HEK293 (cell line): ENCODE data around the gene NMNAT2.

Source experiments
- BCL11A ChIP-seq: fragments of 450-650 bp; formaldehyde crosslinking; IDR thresholded peaks from 2 replicates; pipeline ENCODE4 v1.5.1; 2016; ENCODE audit warnings: low read depth, missing biosample characterization, missing genetic modification characterization
- TCF7L2 ChIP-seq: IDR thresholded peaks from 2 replicates; pipeline ENCODE4 v1.6.1; 2011; ENCODE audit warnings: low read depth, mild to moderate bottlenecking, inconsistent platforms, low read length, moderate library complexity, borderline replicate concordance
- YY1 ChIP-seq: fragments of 450-650 bp; formaldehyde crosslinking; IDR thresholded peaks from 2 replicates; pipeline ENCODE4 v1.5.1; 2018; ENCODE audit warnings: missing biosample characterization, missing genetic modification characterization
- ZFP41 ChIP-seq: fragments of 450-650 bp; formaldehyde crosslinking; IDR thresholded peaks from 2 replicates; pipeline ENCODE4 v1.5.1; 2016; ENCODE audit warnings: missing biosample characterization, missing genetic modification characterization, borderline replicate concordance
- ZNF175 ChIP-seq: fragments of 450-650 bp; formaldehyde crosslinking; IDR thresholded peaks from 2 replicates; pipeline ENCODE4 v1.5.1; 2016; ENCODE audit warnings: missing biosample characterization, missing genetic modification characterization
- ZNF274 ChIP-seq, 2 experiments: fragments of 200-500 bp in 1 of 2; fragments of 450-650 bp in 1 of 2; sonication (Bioruptor generic) in 1 of 2; formaldehyde crosslinking in 1 of 2; IDR thresholded peaks; 2 replicates each; pipeline versions ENCODE4 v1.5.1 to v1.6.1; 2014 to 2016; ENCODE audit warnings: borderline replicate concordance in 1 of 2, inconsistent platforms in 1 of 2, low read length in 1 of 2, missing biosample characterization in 1 of 2, missing genetic modification characterization in 1 of 2
- ZNF302 ChIP-seq: fragments of 450-650 bp; formaldehyde crosslinking; IDR thresholded peaks from 2 replicates; pipeline ENCODE4 v1.5.1; 2016; ENCODE audit warnings: missing biosample characterization, missing genetic modification characterization, low read depth
- ZNF48 ChIP-seq: fragments of 450-650 bp; formaldehyde crosslinking; IDR thresholded peaks from 2 replicates; pipeline ENCODE4 v1.5.1; 2016; ENCODE audit warnings: missing biosample characterization, missing genetic modification characterization
- ZNF549 ChIP-seq: fragments of 450-650 bp; IDR thresholded peaks from 2 replicates; pipeline ENCODE4 v1.5.1; 2018; ENCODE audit warnings: missing biosample characterization, missing genetic modification characterization, mild to moderate bottlenecking, inconsistent platforms, moderate library complexity
- ZNF707 ChIP-seq: fragments of 450-650 bp; formaldehyde crosslinking; IDR thresholded peaks from 2 replicates; pipeline ENCODE4 v1.5.1; 2016; ENCODE audit warnings: missing biosample characterization, missing genetic modification characterization
- TF ChIP-seq, protein P1 (sequence below): fragments of 450-650 bp; formaldehyde crosslinking; IDR thresholded peaks from 2 replicates; pipeline ENCODE4 v1.5.1; 2016; ENCODE audit warnings: missing biosample characterization, missing genetic modification characterization
- TF ChIP-seq, protein P2 (sequence below): fragments of 450-650 bp; formaldehyde crosslinking; IDR thresholded peaks from 2 replicates; pipeline ENCODE4 v1.5.1; 2017; ENCODE audit warnings: missing biosample characterization, missing genetic modification characterization

DNA sequence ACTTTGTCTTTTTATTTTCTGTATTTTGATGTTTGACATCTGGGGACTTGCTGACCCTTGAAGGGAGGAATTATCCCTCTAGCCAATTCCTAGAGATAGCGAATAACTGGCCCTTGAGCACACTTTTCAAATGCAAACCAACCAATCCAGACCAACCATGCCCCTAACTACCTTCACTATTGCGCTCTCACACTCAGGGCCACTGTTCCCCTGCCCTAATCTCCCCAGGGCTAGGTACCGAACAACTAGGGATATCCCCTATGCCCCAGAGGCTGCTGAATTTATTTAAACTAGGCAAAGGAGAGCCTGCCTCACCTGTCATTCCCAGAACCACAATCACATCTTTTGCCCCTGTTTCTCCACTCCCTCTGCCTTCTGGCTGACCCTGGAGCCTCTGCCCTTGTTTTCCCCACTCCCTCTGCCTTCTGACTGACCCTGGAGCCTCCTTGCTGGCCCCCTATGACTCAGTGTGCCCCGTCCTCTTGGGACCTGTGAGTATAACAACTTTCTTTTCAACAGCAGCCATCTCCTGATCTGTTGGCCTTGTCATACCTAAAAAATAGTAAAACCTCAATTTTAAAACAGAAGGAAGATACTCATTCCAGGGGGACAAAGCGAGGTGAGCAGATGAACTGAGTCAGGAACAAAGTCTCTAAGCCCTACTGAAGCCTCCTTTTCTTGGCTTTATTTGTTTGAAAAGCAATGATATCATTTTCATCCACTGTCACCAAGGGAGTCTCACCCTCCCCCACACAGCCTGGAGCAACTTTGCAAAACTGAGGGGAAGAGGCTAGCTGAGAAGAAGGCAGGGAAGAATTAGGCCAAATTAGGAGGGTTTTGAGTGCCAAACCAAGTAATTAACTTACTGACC lies 115.5 kb downstream of the NMNAT2 start:
- TF ChIP-seq, protein P1, sequence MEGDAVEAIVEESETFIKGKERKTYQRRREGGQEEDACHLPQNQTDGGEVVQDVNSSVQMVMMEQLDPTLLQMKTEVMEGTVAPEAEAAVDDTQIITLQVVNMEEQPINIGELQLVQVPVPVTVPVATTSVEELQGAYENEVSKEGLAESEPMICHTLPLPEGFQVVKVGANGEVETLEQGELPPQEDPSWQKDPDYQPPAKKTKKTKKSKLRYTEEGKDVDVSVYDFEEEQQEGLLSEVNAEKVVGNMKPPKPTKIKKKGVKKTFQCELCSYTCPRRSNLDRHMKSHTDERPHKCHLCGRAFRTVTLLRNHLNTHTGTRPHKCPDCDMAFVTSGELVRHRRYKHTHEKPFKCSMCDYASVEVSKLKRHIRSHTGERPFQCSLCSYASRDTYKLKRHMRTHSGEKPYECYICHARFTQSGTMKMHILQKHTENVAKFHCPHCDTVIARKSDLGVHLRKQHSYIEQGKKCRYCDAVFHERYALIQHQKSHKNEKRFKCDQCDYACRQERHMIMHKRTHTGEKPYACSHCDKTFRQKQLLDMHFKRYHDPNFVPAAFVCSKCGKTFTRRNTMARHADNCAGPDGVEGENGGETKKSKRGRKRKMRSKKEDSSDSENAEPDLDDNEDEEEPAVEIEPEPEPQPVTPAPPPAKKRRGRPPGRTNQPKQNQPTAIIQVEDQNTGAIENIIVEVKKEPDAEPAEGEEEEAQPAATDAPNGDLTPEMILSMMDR, result no peak
- TF ChIP-seq, protein P2, sequence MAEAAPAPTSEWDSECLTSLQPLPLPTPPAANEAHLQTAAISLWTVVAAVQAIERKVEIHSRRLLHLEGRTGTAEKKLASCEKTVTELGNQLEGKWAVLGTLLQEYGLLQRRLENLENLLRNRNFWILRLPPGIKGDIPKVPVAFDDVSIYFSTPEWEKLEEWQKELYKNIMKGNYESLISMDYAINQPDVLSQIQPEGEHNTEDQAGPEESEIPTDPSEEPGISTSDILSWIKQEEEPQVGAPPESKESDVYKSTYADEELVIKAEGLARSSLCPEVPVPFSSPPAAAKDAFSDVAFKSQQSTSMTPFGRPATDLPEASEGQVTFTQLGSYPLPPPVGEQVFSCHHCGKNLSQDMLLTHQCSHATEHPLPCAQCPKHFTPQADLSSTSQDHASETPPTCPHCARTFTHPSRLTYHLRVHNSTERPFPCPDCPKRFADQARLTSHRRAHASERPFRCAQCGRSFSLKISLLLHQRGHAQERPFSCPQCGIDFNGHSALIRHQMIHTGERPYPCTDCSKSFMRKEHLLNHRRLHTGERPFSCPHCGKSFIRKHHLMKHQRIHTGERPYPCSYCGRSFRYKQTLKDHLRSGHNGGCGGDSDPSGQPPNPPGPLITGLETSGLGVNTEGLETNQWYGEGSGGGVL (tag by site-specific recombination), result no peak
- TF ChIP-seq ZNF175 (no peak), YY1 (no peak), TCF7L2 (no peak), ZNF707 (tag by site-specific recombination) (no peak), ZNF549 (tag by site-specific recombination) (no peak), BCL11A (tag by site-specific recombination) (no peak), ZNF302 (tag by site-specific recombination) (no peak), ZNF48 (no peak), ZFP41 (no peak), ZNF274 (IDR thresholded peaks at IDR 0.05; ENCODE audit: low read length) (no peak), ZNF274 (tag by site-specific recombination; IDR thresholded peaks at IDR 0.05; ENCODE audit: borderline replicate concordance) (no peak)
